ENCODE measurements around the gene PRR9.
"Not testable (repeated sequence)": the region's sequence is repeated elsewhere in the genome, so short reads cannot be mapped to it uniquely, and the experiment has no call there.

The PRR9 gene

GRCh38 chr1:153229076-153229829, 11.9 kb downstream of the PRR9 start:
- not testable (repeated sequence) for H3K79me2 ChIP-seq (ENCODE audit: insufficient read depth, low read length); H2AFZ ChIP-seq (ENCODE audit: low read depth, low read length); H3K4me1 ChIP-seq (ENCODE audit: insufficient read depth, low read length); H3K9ac ChIP-seq (ENCODE audit: low read depth, low read length); H4K20me1 ChIP-seq (ENCODE audit: insufficient read depth, low read length); H3K9me3 ChIP-seq (ENCODE audit: insufficient read depth, low read length, severe bottlenecking); H3K4me3 ChIP-seq (ENCODE audit: low read depth in 1 of 2, low read length in 2 of 2); H3K36me3 ChIP-seq (ENCODE audit: insufficient read depth, low read length); H3K4me2 ChIP-seq (ENCODE audit: insufficient read depth, low read length); H3K27ac ChIP-seq (ENCODE audit: low read length)
- ATAC-seq (ENCODE audit: insufficient read depth, low read depth) (peak; percentile 67; the same call in 2 of the 3 replicates), DNase-seq (peak; percentile 47)
- peaks cover 10% of the 10 kb centered on the region for H3K27me3 ChIP-seq (ENCODE audit: insufficient read depth, low read length, poor library complexity)
- TF ChIP-seq CTCF (IDR thresholded peaks at IDR 0.05; ENCODE audit: borderline replicate concordance, extremely low read depth, low read length, poor library complexity, severe bottlenecking), result peak; percentile 62

GRCh38 chr1:153231363-153231762, 14.0 kb downstream of the PRR9 start:
- DNase-seq (no peak), ATAC-seq (ENCODE audit: insufficient read depth, low read depth) (no peak)
- Histone ChIP-seq H3K9me3 (ENCODE audit: insufficient read depth, low read length, severe bottlenecking) (no peaks in the 10 kb centered on the region), H3K4me1 (ENCODE audit: insufficient read depth, low read length) (no peaks in the 10 kb centered on the region), H3K9ac (ENCODE audit: low read depth, low read length) (no peak overlapping the region), H2AFZ (ENCODE audit: low read depth, low read length) (no peak overlapping the region), H3K36me3 (ENCODE audit: insufficient read depth, low read length) (no peaks in the 10 kb centered on the region), H3K27me3 (ENCODE audit: insufficient read depth, low read length, poor library complexity) (peaks cover 9% of the 10 kb centered on the region), H3K4me3 (ENCODE audit: low read depth in 1 of 2, low read length in 2 of 2) (no peak overlapping the region), H4K20me1 (ENCODE audit: insufficient read depth, low read length) (no peaks in the 10 kb centered on the region), H3K27ac (ENCODE audit: low read length) (no peak overlapping the region), H3K4me2 (ENCODE audit: insufficient read depth, low read length) (no peak overlapping the region), H3K79me2 (ENCODE audit: insufficient read depth, low read length) (no peaks in the 10 kb centered on the region)
- TF ChIP-seq CTCF (IDR thresholded peaks at IDR 0.05; ENCODE audit: borderline replicate concordance, extremely low read depth, low read length, poor library complexity, severe bottlenecking), result no peak
- no peak for TF ChIP-seq EZH2 (IDR thresholded peaks at IDR 0.05; ENCODE audit: borderline replicate concordance, low read depth, low read length, severe bottlenecking)

GRCh38 chr1:153231785-153232184, 14.4 kb downstream of the PRR9 start:
- Histone ChIP-seq H3K79me2 (ENCODE audit: insufficient read depth, low read length) (no peaks in the 10 kb centered on the region), H3K4me2 (ENCODE audit: insufficient read depth, low read length) (no peak overlapping the region), H3K4me1 (ENCODE audit: insufficient read depth, low read length) (no peaks in the 10 kb centered on the region), H3K9me3 (ENCODE audit: insufficient read depth, low read length, severe bottlenecking) (no peaks in the 10 kb centered on the region), H3K27ac (ENCODE audit: low read length) (no peak overlapping the region), H4K20me1 (ENCODE audit: insufficient read depth, low read length) (no peaks in the 10 kb centered on the region), H3K4me3 (ENCODE audit: low read depth in 1 of 2, low read length in 2 of 2) (no peak overlapping the region), H3K27me3 (ENCODE audit: insufficient read depth, low read length, poor library complexity) (peaks cover 8% of the 10 kb centered on the region), H3K9ac (ENCODE audit: low read depth, low read length) (no peak overlapping the region), H3K36me3 (ENCODE audit: insufficient read depth, low read length) (no peaks in the 10 kb centered on the region), H2AFZ (ENCODE audit: low read depth, low read length) (no peak overlapping the region)
- no peak for ATAC-seq (ENCODE audit: insufficient read depth, low read depth)
- TF ChIP-seq CTCF (IDR thresholded peaks at IDR 0.05; ENCODE audit: borderline replicate concordance, extremely low read depth, low read length, poor library complexity, severe bottlenecking) (no peak), EZH2 (IDR thresholded peaks at IDR 0.05; ENCODE audit: borderline replicate concordance, low read depth, low read length, severe bottlenecking) (no peak)
- DNase-seq, result no peak

All from DND-41 (cell line).